HG03565 (cell line): Measurements from ENCODE around the gene POU2F2.

ENCODE experiments used
- ATAC-seq: cut with Tn5 transposase; IDR thresholded peaks from one replicate; pipeline ENCODE4 v1.9.1; 2021; ENCODE audit warnings: mild to moderate bottlenecking, moderate library complexity; ENCODE audit not compliant: unreplicated experiment

The POU2F2 gene

DNA sequence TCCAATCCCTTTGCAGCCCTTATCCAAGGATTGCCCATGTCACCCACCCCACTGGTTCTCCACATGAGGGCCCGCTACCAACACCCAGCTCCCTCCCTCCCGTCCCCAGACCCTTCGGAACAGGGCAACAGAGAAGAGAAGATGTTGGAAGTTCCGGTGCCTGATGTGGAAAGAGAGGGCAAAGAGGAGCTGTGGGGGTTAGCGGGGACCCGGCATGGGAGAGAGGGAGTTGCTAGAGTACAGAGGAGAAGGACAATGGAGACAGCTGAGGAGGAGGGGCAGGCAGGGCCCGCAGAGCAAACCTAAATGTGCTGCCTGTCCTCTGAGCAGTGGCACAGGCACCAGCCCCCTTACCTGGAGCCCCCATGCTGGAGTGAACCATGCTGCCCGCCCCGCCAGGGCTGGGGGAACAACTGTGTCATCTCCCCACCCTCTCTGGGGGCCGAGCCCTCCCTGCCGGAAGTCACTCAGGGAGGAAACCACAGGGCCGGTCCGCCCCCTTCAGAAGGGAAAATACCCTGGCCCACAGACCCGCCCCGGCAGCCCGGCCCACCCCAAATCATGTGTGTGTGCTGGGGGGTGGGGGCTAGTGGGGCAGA lies at the start of gene POU2F2:
POU2F2 (minus strand) TSS at position 417 of the 599 bp plus-strand sequence; CDS start at position 382, 35 bp downstream.
- ATAC-seq: no peak

DNA sequence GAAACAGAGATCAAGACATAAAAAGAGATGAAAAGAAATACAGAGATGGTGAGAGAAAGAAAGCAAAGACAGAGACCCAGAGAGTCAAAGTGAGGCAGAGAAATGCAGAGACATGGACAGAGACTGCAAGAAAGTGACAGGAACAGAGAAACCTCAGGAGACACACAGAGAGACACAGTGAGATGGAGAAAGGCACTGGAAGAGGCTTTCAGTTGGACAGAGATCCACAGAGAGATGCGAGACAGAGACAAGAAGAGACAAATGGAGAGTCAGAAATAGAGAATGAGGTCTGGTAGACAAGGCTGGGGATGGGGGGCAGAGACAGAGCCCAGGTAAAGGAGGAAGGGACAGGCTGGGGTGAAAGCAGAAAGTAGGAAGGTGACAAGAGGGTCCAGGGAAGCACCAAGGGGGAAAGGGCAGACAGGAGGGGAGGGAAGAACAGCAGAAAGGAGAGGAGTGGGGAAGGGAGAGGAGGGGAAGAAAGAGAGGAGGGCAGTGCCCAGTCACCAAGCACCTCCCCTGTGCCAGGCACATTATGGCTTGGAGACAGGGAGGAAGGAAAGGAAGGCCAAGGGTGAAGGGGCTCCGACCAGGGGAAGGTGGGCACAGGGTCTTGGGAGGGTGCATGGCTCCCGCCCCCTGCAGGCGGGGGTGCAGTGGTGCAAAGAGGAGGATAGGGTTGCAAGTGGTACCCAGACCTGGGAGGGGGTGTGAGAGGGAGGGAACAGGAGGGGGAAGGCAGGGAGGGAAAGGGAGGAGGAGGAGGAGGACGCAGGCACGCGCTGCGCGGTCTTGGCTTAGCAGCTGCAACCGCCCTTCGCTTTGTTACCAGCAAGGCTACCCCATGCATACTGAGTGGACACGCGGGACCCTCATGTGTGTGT lies 46.8 kb upstream of the POU2F2 start:
- ATAC-seq: no peak

DNA sequence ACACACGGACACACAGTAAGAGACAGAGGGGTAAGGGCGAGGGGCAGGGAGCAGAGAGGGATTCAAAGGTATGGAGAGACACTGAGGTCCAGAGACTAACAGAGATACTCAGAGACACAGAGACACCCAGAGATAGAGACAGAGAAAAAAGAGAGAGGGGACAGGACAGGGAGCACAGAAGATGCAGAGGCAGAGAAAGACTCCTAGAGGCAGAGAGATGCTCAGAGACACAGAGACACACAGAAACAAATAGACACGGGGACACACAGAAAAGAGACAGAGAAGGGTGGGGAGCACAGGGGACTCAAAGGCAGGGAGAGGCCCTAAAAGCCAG lies 45.4 kb upstream of the POU2F2 start:
- no peak for ATAC-seq

DNA sequence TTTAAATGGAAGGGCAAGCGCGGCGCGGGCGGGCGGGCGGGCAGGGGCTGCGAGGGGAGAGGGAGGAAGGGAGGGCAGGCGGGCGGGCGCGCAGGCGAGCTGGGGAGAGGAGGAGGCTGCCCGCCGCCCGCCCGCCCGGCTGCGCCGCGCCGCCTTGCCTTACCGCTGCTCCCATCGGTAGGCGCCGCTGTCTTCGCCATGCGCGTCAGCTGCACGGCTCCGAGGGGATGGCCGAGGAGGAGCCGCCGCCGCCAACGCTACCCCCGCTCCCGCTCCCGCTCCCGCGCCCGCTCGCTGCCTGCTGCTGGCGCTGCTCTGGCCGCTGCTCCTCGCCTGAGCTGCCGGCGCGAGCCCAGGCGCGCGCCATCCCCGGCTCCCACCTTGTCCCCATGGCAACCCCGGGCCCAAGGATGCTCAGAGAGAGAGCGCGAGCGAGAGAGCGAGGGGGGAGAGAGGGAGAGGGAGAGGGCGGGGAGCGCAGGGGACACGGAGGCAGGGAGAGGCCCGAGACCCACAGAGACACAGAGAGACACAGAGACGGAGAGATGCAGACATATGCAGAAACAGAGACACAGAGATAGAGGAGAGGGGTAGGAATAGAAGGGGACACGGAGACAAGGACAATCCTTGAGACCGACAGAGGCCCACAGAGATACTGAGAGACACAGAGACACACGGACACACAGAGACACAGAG lies 44.9 kb upstream of the POU2F2 start:
- ATAC-seq: no peak

GRCh38 chr19:42176649-42176989 lies 44.4 kb upstream of the POU2F2 start:
- ATAC-seq: no peak

- no peak for ATAC-seq
Observed at GRCh38 chr19:42175952-42176648, 43.9 kb upstream of the POU2F2 start.

DNA sequence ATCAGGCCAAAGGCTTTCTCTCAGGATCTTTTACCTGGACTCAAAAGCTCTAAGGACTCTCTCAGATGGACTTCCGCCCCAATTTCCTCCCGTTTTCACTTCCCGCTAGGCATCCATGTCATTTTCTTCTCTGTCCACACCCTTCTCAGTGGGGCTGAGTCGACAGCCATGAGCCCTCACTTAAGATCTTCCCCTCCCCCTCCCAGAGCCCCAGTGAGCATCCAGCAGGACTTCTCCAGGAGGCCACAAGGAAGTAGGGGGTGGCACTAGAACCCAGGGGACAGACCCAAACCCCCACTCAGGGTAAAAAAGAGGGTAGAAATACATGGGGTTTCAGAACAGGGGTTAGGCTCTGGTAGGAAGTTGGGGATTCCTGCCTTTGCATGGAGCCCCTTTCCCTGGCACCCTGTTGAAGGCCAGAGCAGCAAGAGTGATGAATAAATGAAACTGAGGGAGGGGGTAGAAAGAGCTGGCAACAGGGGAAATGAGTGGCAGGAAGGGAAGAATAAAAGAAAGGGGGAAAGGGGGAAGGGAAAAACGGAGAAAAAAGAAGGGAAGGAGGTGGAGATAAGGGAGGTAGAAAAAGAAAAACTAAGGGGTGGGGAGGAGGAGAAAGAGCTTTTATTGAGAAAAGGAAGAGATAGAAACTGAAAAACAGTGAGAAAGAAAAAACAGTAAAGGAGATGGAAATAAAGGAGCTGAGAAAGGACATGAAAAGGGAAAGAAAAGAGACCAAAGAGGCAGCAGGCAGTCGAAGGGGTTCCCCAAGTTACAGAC lies 42.9 kb upstream of the POU2F2 start:
- no peak for ATAC-seq

DNA sequence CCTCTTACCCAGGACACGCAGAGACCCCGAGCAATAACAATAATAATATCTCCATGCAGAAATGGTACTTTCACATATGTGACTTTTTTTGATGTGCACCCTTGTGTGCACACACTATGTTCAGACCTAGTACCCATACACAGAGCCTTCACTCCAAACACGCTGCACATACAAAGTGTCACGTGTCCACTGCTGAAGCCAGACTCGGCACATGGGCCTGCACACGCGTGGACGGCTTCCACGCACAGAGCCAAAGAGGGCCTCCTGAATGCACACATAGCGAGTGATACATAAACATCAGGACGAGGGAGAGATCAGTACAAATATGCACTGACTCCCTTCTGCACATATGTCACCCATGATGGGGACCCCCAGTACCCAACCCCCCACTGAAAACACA lies 41.9 kb upstream of the POU2F2 start:
- ATAC-seq: no peak

GRCh38 chr19:42173695-42174094 lies 41.4 kb upstream of the POU2F2 start:
- ATAC-seq: no peak

GRCh38 chr19:42172261-42172660 lies 40.0 kb upstream of the POU2F2 start:
- ATAC-seq: no peak

DNA sequence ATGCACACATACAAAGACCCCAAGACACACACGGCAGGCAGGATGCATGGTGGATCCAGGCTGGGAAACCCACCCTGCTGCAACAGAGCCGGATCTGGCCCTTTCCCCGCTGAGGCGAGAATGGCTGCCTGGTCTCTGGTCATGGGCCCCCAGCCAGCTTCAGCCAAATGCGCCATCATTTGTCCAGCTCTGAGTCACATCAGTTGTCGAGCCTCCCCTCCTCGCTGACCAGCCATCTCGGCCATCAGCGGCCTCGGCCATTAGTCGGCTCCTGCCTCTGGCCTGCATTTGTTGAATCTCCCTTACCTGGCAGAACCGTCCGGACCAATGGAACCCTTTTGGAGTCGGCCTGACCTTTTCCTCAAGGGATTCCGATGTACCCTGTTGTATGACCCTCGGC lies 38.5 kb upstream of the POU2F2 start:
- ATAC-seq: no peak

DNA sequence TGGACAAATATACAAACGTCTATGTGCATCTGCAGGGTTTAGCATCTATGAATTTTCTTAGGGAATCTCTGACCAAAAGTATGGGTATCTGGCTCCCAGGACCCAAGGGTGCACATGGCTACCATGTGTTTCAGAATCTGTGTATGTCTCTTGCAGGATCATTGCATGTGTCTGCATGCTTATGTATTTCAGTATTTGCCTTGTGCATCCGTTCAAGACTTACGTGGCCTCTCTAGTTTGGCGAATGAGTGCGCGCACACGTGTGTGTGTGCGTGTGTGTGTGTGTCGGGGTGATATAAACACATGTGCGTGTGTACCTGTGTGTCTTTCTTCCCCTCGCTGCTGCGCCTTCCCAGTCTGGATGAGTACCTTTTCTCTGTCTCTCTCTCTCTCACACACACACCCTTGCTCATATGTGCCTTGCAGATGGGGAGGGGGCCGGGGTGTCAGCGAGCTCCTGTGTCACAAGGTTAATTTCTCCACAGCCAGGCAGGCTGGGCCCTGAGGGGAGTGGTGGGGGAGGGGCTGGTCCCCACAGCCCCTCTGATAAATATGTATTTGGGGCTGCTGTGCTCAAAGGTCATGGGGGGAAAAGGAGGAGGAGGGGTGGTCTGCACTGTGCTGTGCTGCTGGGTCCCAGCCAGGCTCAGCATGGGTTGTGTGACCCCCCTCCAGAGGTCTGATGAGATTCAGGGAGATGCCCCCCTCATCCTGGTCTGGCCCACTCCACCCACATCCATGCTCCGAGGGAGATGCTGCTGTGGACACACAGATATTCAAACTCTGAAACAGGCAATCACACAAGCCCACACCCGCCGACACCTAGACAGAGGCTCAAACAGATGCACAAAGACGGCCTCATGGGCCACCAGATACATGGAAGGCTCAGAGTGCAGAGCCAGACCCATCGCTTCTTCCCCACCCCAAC lies 37.5 kb upstream of the POU2F2 start:
- ATAC-seq: no peak

GRCh38 chr19:42168206-42168605 lies 36.0 kb upstream of the POU2F2 start:
- no peak for ATAC-seq

DNA sequence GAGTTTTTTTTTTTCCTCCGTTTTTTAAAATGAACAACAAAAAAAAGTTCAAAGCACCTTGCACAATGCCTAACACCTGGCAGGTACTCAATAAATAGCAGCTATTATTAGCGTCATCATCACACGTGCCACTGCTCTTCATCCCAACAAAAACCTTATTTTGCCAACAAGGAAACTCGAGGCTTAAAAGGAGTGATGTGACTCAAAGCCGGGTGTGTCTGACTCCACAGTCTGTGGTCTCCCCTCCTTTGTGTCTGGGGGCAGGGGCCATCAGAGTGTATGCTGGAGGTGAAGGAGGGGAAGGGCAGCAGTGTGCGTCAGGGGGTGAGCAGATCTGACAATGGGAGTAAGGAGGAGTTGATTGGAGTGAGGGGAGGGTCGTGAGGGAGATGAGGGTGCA lies 34.1 kb upstream of the POU2F2 start:
- no peak for ATAC-seq

DNA sequence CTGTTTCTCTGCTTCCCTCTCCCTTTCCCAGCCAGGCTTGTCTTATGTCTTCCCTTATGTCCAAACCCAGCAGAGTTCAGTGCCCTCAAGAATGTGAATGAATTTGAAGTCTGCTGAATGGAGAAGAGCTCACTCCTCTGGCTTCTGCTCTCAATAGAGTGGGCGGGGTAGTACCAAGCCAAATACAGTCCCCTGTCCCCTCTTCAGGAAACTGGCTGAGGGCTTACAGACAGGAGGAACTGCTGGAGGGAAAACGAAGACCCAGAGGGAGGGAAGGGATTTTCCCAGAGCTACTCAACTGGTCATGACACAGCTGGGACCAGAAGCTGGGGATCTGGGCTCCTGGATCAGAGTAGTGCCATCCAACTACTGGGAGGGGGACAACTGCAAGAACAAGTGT lies 32.9 kb upstream of the POU2F2 start:
- ATAC-seq: no peak

GRCh38 chr19:42161616-42162263 lies 29.5 kb upstream of the POU2F2 start:
- no peak for ATAC-seq

DNA sequence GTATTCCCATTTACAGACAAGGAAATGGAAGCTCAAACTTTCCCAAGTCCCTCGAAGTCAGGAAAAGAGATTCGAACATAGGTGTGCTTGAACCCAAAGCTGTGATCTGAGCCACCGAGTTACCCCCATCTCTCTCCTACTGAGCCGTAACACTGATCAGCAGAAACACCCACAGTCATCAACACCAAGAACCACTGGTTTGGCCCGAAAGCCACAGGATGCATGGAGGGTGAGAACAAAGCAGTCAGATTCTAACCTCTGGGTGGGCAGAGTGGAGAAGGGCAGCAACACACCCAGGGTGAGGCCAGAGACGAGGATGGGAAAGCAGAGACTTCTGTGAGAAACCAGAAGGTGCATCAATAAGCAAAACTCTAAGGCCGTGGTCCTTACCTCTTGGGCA lies 27.7 kb upstream of the POU2F2 start:
- no peak for ATAC-seq

- ATAC-seq: no peak
Observed at GRCh38 chr19:42158926-42159325, 26.7 kb upstream of the POU2F2 start.

GRCh38 chr19:42156571-42156970 lies 24.3 kb upstream of the POU2F2 start:
- no peak for ATAC-seq
